ENCODE data around the gene PCLO.
"Not testable (repeated sequence)": the region's sequence is repeated elsewhere in the genome, so short reads cannot be mapped to it uniquely, and the experiment has no call there.

Gene PCLO

DNA sequence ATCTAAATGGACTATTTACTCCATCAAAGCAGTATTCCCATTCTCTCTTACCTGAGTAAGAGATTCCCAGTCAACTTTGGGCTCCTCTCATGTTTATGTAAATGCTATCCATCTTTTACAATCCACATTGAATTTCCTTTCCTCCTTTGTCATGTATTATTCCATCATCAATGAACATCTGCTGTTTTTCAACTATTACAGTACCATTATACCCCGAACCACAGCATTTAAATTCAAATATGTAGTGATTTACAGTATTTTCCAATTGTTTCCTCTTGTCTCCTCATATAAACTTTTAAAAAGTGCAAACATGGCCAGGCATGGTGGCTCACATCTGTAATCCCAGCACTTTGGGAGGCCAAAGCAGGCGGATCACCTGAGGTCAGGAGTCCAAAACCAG, 20.3 kb downstream of the PCLO start:
- DNase-seq, result no peak

DNA sequence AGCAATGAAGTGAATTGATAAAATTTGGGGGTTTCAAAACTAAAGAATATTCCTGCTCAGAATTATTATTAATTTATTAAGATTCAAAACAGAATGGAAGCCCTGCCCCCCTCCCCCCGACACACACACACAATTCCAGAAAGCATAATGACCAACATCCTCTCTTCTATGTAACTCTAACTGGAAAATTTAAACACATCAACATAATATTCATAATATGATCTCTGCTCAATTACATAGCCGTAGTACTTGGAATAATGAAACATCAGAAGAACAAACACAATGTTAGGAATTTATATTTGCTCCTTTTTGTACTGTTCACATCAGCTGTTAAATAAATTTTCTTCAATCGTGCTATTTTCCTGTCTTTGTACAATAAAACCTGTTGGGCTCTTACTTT, 20.8 kb downstream of the PCLO start:
- DNase-seq, result no peak

DNA sequence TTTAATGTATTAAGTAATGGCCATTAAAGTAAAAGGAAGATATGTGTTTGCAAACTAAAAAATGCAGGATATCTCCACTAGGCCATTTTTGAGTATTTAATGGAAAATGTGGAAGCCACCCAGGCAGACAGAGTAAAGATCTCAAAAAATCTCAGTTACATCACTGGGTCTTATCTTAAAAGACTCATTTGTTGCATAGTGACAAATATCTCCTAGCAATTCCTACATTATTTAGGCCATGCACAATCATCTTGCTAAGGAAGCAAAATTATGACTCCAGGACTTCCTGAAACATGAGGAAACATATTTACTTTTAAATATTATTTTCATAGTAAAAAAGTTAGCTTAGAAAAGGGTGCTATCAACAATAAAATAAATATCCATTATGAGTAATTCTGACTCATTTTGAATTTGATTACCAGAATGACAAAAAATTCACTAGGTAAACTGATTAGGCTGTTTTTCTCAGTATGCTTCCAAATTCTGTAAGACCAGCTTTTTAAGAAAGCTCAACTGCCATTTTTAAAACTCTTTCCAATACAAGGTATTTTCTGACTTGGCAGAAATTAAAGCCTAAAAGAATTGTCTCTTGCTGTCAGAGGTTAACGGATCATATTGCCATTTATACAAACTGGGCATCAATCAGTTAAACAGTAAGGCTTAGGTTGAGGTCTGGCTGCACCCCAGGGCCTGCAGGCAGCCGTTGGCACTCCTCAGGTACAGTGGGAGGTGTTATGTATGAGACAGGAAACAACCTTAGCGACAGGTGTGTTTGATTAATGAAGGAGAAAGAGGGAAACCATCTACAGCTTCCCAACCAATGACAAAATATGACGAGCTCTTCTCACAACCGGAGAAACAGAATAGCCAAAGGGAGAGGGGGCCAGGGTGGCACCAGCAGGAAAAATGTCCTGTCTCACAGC, 31.8 kb downstream of the PCLO start:
- no peak for DNase-seq

DNA sequence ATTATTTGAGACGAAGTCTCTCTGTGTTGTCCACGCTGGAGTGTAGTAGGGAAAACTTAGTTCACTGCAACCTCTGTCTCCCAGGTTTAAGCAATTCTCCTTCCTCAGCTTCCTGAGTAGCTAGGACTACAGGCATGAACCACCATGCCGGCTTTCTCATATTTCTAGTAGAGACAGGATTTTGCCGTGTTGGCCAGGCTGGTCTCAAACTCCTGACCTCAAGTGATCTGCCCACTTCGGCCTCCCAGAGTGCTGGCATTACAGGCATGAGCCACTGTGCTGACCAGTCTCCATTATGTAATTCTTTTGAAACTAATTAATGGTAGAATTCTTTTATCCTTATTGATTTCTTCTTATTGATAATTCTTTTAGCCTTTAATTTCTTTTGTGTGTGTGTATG, 32.5 kb downstream of the PCLO start:
- no peak for DNase-seq

DNA sequence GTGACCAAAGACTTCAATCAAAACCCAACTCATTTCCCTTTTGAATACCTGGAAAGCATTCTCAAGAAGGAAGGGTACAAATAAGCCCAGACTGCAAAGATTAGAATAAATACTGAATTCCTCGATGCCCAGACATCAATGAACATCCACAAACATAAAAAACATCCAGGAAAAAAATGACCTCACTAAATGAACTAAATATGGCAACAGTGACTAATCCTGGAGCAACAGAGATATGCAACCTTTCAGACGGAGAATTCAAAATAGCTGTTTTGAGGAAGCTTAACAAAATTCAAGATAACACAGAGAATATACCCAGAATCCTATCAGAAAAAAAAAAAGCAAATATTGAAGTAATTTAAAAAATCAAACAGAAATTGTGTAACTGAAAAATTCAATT, 43.2 kb downstream of the PCLO start:
- no peak for DNase-seq

DNA sequence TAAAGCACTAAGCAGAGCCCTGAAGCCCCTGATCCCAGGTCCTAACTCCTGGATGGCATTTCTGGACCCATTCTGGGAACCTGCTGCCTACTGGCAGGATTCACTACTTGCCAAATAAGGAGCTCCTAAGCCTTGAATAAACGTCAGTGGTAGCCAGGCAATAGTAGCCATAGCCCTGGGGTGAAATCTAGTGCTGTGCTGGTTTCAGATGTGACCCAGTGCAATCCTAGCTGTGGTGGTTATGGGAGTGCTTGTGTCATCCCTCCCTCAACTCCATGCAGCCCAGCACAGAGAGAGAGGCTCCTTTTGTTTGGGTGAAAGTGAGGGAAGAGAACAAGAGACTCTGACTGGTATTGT, 43.7 kb downstream of the PCLO start:
- no peak for DNase-seq

DNA sequence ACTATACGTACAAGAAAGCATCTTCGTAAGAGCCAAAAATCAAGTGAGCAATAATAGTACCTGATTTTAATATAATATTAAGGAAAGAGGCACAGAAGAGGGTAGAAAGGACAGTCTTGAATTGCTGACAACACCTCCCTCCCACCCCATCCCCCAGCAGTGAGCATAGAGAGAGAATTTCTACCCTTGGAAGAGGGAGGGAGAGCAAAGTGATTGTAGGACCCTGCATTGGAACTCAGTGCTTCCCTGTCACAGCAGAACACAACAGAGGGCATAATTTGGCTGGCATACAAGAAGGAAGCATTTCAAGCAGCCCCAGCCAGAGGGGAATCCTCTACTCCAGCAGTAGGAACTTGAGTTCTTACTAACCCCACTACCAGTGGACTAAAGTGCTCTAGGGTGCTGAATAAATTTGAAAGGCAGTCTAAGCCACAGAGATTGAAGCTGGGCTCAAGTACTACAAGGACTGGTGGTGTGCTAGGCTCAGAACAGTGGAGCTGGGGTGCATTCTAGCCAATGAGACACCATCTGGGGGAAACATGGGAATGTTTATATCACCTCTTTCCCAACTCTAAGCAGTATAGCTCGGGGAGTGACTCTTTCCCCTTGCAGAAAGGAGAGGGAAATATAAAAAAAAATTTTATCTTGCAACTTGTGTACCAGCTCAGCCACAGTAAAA, 44.2 kb downstream of the PCLO start:
- DNase-seq, result no peak

DNA sequence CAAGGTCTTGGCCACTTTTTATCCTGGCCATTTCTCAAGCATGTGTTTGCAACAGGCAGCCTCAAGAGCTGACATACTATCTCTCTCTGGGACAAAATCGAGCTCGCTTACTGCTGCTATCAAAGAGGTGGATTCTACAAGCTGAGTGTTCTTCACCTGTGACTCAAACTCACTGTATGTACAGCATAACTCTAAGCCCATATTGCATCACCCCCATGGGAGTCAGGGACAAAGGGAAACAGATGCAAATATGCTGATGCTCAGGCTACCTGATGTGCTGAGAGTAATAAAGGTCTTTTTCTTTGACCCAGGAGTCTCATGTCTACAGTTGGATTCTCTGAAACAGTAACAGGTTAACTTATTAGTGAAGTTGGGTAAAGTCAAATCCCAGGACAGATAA, 45.2 kb downstream of the PCLO start:
- DNase-seq, result no peak

DNA sequence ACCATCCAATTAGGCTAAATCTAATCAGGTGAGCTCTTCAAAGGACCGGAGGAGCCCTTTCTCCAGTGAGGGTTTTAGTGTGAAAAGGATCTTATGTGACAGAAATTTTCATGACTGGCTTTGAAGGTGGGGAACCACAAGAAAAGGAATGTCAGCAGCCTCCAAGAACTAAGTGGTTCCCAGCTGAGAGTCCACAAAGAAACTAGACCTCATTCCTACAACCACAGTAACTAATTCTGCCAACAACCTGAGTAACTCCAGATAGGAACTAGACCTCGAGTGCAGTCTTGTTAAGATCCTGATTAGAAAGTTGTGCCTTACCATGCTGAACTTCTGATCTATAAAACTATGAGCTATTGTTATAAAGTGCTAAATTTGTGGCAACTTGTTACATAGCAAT, 51.3 kb downstream of the PCLO start:
- DNase-seq, result no peak

DNA sequence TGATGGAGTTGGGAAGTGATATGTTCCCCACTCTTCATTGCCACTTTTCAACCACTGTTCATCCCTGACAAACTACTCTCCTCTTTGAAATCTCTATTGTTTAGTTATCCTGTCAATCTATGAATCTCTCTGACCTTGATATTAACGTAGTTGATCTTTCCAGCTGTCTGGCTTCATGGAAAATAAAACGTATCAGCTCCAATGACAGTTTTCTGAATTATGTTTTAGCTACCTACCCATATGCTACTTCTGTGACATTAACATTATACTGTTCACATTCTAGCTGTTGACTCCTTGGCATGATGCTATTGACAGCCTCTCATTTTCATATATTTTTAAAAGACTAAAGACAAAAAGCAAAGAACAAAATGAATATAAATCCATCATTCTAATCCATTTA, 53.3 kb downstream of the PCLO start:
- no peak for DNase-seq

DNA sequence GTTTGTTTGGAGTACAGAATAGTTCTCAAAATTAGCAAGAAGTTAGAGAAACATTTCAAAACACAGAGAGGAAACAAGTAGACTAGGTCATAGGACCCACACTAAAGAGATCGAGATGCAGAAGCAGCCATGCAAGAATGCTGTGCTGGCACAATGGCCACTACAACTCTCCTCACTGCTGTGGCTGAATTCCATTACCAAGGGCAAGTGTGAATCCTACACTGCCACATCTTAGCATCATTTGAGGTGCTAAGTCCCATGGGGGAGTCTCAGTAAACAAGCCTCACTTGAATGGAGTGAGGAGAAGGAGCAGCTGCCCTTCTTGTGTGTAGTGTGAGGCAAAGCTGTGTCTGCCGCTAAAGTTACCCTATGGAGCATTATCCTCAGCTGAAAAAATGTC, 56.7 kb downstream of the PCLO start:
- DNase-seq, result no peak

DNA sequence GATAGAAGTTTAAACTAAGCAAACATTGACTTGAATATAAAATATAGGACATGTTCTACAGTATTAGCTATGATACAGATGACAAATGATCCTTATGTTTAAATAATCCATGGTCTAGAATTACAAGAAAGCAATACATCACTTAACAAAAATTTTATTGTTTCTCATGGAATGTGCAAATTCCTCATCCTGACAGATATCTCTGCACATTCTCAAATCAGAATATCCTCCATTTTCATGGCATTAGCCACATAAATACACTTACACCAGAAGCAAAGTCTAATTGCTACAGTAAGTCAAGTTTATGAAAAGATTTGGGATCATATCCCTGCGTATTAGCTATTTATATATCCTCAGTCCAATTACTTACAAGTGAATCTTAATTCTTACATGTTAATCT, 57.6 kb downstream of the PCLO start:
- no peak for DNase-seq

DNA sequence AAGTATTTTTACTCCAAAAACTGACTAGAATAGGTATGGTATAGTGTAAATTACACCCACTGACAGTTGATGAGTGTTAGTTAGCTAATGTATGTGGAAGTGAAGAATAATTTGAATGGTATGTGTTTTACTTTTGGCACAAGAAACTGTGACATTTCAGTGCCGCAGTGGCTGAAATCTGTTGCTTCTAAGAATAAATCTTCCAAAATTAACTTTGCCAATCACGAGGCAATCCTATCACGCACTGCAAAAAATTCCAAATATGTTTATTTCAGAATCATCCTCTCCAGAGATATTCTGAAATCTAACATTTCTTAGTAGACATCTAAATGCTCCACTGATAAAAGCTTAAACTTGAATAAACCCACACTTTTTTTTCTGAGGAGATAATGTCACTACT, 61.2 kb downstream of the PCLO start:
- DNase-seq, result peak in 1 of 56 donors; percentile 3

DNA sequence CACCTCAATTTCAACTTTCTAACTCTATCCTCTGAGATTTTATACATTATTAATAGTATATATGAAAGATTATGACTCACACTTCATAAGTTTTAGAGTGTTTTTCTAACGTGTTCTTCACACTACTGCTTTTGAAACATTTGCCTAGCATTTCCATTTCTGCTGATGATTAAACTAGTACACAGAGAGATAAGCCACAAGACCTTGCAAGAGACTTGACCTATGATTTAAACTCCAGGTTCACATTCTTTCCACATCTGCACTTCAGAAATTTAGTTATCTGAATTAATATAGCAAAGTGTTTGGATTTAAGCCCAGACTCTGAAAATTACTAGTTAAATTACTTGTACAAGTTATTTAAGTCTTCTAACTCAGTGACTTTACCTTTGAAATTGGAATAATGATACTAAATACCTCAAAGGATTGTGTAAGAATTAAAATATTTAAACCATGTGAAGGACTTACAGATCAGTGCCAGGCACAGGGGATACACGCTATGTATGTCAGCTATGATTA, 66.6 kb downstream of the PCLO start:
- DNase-seq, result no peak

DNA sequence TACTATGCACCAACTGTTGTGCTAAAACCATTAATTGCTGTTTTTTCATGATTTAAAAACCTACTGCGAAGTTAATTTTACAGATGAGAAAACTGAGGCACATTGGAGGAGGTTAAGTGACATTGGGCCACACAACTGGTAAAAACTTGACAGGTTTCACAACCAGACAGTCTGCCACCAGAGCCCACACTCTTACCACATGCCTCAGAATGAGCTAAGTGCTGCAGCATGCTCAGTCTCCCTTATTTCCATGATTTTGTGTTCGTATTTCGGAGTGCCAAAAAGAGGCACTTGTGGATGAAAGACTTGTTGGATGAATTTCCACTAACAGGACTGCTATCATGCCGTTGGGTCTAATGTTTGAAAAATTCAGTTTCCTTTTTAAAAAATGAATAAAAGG, 77.4 kb downstream of the PCLO start:
- DNase-seq, result no peak

DNA sequence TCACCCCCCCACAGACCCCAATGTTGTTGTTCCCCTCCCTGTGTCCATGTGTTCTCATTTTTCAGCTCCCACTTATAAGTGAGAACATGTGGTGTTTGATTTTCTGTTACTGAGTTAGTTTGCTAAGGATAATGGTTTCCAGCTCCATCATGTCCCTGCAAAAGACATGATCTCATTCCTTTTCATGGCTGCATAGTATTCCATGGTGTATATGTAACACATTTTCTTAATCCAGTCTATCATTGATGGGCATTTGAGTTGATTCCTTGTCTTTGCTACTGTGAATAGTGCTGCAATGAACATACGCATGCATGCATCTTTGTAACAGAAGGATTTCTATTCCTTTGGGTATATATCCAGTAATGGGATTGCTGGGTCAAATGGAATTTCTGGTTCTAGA, 82.8 kb downstream of the PCLO start:
- DNase-seq, result not testable (repeated sequence)

DNA sequence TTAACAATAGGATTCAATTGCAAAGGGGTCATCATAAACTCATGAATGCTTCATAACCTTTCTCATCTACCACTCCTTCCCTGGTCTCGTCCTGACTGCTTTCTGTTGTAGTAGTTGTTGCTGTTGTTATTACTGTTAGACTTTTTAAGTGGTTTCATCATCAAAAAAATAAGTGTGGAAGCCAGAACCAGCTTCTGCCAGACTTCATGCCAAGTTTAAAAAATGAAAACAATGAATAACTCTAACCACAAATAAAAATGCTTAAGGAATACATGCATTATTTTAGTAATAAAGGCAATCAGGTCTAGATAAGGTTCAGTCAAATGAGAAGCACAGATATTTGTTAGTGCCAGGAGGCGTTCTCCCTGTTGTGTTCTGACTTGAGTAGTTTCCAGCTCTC, 85.4 kb downstream of the PCLO start:
- no peak for DNase-seq

DNA sequence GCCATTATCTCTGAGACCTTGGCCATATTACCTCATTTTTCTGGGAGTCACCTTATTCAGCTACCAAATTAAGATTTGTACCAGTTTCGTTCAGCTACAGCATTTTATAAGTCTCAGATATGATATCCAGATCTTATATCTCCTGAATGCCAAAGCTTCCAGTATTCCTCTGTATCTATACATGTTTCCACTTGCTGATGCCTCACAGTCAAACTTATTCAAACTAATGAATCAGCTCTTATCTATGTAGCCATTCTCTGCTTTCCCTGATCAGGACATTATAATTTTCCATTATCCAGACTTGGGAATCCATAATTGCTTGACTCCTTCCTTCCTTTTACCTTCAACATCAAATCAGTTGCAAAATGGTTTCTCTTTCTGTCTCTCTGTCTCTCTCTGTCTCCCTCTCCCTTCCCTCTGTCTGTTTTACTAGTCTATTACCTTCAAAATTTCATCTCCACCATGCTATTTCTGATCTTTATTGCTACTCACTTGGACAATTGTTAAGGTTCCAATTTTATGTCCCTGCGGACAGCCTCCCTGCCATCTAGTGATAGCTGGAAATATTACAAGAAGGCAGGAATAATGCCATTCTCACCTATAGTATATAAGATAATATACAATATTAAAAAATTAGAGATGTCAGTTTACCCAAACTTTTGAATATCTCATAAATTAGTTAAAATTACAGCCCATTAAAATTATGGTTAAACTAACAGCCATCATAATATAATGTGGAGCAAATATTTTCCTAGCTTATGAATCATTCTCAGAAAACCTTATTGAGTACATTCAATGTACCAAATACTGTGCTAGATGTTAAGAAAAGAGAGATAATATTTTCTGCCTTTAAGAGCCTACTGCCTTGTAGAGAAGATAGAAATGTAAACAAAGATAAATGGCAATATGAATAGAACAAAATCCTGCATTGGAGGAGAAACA, 89.8 kb downstream of the PCLO start:
- DNase-seq, result no peak

DNA sequence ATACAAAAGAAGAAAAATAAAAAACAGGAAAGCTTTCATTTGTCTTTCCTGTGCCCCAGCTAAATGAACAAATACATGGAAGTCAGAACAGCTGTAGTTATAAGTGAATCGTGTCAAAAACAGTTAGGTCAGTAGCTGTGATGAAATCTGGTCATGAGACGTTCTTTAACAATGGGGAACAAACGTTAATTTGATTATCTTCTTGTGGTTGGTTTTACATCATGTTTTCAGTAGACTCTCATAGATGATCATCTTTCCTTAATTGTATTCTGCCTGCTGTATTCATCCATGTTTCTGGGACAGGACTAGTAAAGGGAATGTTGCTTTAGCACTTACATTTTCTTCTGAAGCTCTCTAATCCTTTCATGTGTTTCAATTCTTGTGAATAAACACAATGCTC, 97.0 kb downstream of the PCLO start:
- DNase-seq, result no peak

DNA sequence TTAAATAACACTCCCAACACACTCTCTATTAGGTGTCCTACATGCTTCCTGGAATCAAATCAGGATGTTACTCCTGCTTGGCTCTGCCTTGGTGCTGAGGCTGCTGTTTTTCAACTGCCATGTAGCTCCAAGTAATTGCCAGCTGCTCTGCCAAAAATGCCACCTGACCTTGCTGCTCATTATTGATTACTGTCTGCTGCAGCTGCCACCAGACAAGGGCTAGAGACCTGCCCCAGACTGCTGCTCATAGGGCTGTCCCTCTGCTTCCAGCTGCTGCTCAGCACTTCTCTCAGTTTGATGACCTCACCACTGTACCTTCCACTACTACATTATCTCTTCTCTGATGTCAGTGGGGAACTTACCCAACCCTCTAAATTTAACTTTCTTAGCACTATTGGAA, 102.5 kb downstream of the PCLO start:
- no peak for DNase-seq

DNA sequence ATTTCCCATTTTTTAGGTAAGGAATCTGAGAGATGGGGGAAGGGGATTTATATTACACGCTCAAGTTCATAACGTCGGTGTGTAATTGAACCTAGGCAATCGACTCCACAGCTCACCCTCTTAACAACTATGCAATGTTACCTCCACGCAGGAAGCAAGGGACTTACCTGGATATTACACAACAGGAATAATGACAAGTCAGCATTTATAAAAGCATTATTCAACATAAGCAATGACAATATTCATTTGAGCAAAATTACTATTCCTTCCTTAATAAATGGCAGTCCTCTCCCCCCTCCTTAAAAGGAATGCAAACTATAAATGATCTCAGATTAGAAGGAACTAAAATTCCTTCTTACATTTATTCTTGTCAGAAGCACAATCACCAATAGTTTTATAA, 104.0 kb downstream of the PCLO start:
- no peak for DNase-seq

DNA sequence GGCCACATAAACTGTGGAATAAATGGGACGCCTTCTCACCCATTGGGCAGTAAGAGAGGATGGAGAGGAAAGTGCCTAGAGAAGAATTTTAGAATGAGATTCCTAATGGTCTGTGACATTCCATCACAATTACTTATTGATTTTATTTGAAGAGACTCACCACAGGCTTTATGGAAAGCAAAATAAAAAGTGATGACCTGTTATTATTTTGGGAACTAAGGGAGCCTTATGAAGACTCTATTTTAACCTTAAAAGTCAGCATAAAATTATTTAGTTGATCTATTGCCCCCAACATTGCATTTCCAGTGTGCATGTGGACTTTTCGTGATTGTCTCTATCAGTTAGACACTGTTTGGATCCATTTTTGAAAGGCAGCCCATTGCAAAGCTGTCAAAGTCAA, 107.5 kb downstream of the PCLO start:
- DNase-seq, result no peak

Measured in amygdala (tissue), 56 donors.